Renal cortical epithelial cell (primary cell): ENCODE measurements around the gene TASP1. TPM values are rescaled to one million over a fixed set of nuclear protein-coding genes. Genes with fewer than 3 reads are reported as not detected.
"Not testable (repeated sequence)": the region's sequence is repeated elsewhere in the genome, so short reads cannot be mapped to it uniquely, and the experiment has no call there.

Experiments used
- DNase-seq: peaks from one replicate; pipeline ENCODE4 v3.0.0-alpha.2; 2011; ENCODE audit warnings: low read depth
- total RNA-seq: library from RNA; depleted of rRNA; stranded (reverse); fragments of >200 nt; gene quantifications from 2 replicates; pipeline ENCODE4 v1.2.3, GENCODE V29; 2014

TASP1 gene
- total RNA-seq, 1 donor from 2014 or later: 20.1 TPM

DNA sequence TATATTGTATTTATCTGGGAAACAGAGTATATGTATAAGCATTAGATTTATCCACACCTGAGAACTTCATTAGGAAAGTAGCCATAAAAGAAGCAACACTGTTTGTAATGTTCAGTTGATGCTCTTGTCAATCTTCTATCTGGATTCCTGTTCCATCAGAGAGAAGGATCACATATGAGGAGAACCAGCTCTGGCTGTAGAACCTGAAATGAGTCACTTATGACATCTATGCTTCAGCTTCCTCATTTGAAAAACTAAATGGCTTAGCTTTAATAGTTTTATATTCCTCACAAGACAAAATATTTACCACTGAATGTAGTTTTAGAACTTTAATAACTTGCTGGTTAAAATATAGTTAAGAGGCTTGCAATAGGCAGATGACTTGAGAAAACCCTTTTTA lies 144.7 kb downstream of the TASP1 start:
- peak; percentile 36 for DNase-seq

- no peak for DNase-seq
These were observed 145.6 kb downstream of the TASP1 start for GRCh38 chr20:13493143-13493542.

- DNase-seq: peak; percentile 74
These were observed 146.7 kb downstream of the TASP1 start for GRCh38 chr20:13492001-13492481.

DNA sequence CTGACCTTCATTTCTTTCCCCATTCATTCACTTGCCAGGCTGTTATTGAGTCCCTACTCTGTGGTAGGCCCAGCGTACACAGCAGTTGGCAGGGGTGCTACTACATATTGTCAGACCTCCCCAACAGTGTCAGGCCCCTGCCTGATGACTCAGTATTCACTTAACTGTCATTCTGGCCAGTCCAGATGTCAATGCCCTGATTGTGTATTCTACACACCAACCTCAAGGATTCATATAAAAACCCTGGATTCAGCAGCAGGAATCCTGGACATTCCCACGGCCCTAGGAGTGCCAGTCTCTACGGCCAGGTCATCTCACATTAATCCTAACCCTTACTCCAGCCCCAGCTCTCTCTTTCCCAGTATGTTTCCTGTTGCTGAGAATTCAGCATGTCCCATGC lies 151.5 kb downstream of the TASP1 start:
- DNase-seq: no peak

DNA sequence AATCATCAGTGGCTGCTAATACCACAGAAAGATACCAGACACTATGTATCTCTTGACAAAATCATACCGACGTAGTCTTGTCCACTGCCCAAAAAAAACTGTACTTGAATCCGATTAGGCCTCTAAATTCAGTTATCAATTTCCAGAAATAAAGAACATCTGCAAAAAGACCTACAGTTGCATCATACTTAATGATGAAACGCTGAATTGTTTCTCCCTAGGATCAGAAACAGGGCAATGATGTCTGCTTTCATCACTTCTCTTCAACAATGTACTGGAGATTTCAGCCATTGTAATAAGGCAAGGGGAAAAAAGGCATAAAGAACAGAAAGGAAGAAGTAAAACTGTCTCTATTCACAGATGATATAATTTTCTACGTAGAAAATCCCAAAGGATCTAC lies 152.0 kb downstream of the TASP1 start:
- DNase-seq: no peak

GRCh38 chr20:13485576-13485975 lies 153.2 kb downstream of the TASP1 start:
- DNase-seq: no peak

GRCh38 chr20:13485019-13485418 lies 153.7 kb downstream of the TASP1 start:
- not testable (repeated sequence) for DNase-seq

DNA sequence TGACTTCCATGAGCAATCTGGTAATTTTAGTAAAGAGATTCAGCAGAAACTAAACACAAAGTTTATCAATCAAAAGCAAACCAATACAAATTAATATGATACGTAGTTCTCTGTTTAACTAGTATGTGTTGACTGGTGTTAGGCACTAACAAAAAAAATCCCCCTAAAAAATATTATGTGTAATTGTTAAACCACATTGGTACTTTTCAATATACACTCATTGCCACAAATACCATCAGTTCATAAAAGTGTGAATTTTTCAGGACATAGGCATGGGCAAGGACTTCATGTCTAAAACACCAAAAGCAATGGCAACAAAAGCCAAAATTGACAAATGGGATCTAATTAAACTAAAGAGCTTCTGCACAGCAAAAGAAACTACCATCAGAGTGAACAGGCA lies 155.3 kb downstream of the TASP1 start:
- DNase-seq: not testable (repeated sequence)

DNA sequence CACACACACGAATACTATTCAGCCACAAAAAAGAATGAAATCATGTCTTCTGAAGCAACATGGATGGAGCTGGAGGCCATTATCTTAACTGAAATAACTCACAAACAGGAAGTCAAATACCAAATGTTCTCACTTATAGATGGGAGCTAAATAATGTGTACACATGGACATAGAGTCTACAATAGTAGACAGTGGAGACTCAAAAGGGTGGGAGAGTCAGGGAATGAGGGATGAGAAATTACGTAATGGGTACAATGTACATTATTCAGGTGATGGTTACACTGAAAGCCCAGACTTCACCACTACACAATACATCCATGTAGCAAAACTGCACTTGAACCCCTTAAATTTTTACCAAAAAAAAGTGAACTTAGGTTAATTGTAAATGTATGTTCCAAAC lies 160.4 kb downstream of the TASP1 start:
- DNase-seq: no peak

DNA sequence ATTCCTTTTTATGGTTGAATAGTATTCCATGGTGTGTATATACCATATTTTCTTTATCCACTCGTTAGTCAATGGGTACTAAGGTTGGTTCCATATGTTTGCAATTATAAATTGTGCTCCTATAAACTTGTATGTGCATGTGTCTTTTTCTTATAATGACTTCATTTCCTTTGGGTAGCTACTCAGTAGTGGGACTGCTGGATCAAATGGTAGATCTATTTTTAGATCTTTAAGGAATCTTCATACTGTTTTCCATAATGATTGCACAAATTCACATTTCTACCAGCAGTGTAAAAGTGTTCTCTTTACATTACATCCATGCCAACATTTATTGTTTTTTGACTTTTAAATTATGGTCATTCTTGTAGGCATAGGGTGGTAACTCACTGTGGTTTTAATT lies 164.3 kb downstream of the TASP1 start:
- no peak for DNase-seq

- DNase-seq: no peak
These were observed 169.5 kb downstream of the TASP1 start for GRCh38 chr20:13469262-13469661.

- no peak for DNase-seq
These were observed 170.6 kb downstream of the TASP1 start for GRCh38 chr20:13468166-13468565.

DNA sequence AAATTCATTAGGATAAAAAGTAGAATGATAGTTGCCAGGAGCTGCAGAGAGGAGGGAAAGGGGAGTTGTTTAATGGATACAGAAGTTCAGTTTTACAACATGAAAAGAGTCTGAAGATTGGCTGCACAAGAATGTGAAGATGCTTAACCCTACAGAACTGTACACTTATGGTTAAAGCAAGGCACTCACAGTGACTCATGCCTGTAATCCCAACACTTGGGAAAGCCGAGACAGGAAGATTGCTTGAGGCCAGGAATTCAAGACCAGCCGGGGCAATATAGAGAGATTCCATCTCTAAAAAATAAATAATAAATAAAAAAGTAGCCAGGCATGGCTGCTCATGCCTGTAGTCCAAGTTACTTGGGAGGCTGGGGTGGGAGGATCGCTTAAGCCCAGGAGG lies 174.0 kb downstream of the TASP1 start:
- DNase-seq: no peak

DNA sequence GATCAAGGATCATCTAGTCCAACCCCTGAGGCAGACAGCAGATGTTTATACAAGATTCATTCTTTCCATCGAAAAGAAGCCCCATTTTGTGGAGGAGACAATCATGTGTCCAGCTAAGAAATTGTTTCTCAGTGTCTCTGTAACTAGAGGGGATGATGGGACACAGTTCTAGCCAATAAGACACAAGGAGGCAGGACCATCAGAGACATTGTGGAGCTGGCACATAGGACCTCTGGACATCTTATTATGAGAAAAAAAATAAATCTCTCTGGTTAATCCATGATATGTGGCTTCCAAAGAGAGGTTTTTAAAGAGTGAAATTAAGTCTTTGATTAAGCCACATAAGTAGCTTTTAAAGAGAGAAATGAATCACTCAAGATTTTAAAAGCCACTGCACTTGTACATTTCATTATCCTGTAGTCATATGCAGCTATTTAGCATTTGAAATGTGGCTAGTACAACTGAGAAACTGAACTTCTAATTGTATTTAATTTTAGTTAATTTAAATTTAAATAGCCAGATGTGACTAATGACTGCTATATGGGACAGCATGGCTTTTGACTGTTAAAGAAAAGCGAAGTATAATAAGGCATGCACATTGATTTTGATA lies 176.8 kb downstream of the TASP1 start:
- peak; percentile 32 for DNase-seq

DNA sequence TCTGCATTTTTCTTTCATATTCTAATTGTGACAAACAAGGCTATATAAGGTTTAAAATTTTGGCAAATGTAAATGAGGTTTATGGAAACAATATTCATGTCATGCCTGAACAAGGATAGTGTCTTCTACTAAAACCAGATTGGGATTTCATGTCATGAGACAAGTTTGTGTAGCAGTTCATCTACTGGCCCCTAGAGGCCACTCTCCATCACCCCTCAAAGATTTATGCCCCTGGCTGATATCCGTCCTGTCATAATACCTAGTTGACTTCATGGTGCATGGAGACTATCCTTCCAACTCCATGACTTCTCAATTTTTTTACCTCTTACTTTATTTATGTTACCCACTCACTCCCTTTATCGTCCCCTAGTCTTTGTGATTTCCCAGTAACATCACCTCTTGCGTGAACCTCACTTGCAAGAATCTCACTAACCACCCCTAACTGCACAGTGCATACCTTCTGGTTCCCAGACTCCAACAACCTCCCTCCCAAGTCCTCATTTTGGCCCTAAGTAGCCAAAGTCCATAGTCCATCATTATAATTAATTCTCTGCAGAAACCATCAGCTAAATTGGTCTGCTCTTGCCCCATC lies 179.8 kb downstream of the TASP1 start:
- DNase-seq: no peak

GRCh38 chr20:13457487-13457886 lies 181.2 kb downstream of the TASP1 start:
- DNase-seq: no peak

GRCh38 chr20:13455713-13456112 lies 183.0 kb downstream of the TASP1 start:
- no peak for DNase-seq

GRCh38 chr20:13453367-13453766 lies 185.4 kb downstream of the TASP1 start:
- no peak for DNase-seq

- peak; percentile 31 for DNase-seq
These were observed 186.1 kb downstream of the TASP1 start for GRCh38 chr20:13452470-13453124.

GRCh38 chr20:13449868-13450434 lies 188.8 kb downstream of the TASP1 start:
- DNase-seq: no peak

GRCh38 chr20:13447385-13448180 lies 191.1 kb downstream of the TASP1 start:
- DNase-seq: no peak

- peak; percentile 51 for DNase-seq
These were observed 195.0 kb downstream of the TASP1 start for GRCh38 chr20:13443690-13444089.
